Mesenchymal stem cell (in vitro differentiated cells and primary cell): ENCODE data around the gene VWCE.

ENCODE experiments used
- DNase-seq: peaks from one replicate; pipeline ENCODE4 v3.0.0-alpha.2; 2013
- H2AFZ ChIP-seq: one replicate; pipeline ENCODE4 v1.6.1; 2013; ENCODE audit warnings: low read depth, mild to moderate bottlenecking, control low read depth, inconsistent platforms, low read length, moderate library complexity
- H2AK5ac ChIP-seq: 2 replicates; pipeline ENCODE4 v1.6.1; 2013; ENCODE audit warnings: low read length, moderate library complexity, mild to moderate bottlenecking, inconsistent platforms; ENCODE audit not compliant: severe bottlenecking
- H2BK120ac ChIP-seq: one replicate; pipeline ENCODE4 v1.6.1; 2013; ENCODE audit warnings: low read depth, mild to moderate bottlenecking, inconsistent platforms, low read length, moderate library complexity
- H2BK12ac ChIP-seq, 2 experiments: one replicate each; pipeline ENCODE4 v1.6.1; 2013; ENCODE audit warnings: inconsistent platforms in 2 of 2, low read length in 2 of 2, mild to moderate bottlenecking in 2 of 2, moderate library complexity in 2 of 2, control low read depth in 1 of 2
- H2BK15ac ChIP-seq: one replicate; pipeline ENCODE4 v1.6.1; 2013; ENCODE audit warnings: mild to moderate bottlenecking, low read depth, inconsistent platforms; ENCODE audit not compliant: poor library complexity, severe bottlenecking
- H2BK5ac ChIP-seq: 2 replicates; pipeline ENCODE4 v1.6.1; 2013; ENCODE audit warnings: low read depth, mild to moderate bottlenecking, low read length, control low read depth, inconsistent platforms; ENCODE audit not compliant: poor library complexity, severe bottlenecking
- H3K14ac ChIP-seq, 2 experiments: one replicate each; pipeline ENCODE4 v1.6.1; 2013; ENCODE audit warnings: inconsistent platforms in 2 of 2, low read length in 2 of 2, control low read depth in 1 of 2, mild to moderate bottlenecking in 1 of 2, moderate library complexity in 1 of 2
- H3K18ac ChIP-seq, 2 experiments: one replicate each; pipeline ENCODE4 v1.6.1; 2013; ENCODE audit warnings: inconsistent platforms in 2 of 2, low read length in 2 of 2, control low read depth in 1 of 2, low read depth in 1 of 2, mild to moderate bottlenecking in 1 of 2
- H3K23ac ChIP-seq, 2 experiments: one replicate each; pipeline ENCODE4 v1.6.1; 2013; ENCODE audit warnings: inconsistent platforms in 2 of 2, low read length in 2 of 2, mild to moderate bottlenecking in 2 of 2, moderate library complexity in 2 of 2, control low read depth in 1 of 2
- H3K27ac ChIP-seq: 2 replicates; pipeline ENCODE4 v1.5.1; 2013; ENCODE audit warnings: mild to moderate bottlenecking, moderate library complexity, low read length, control low read depth, inconsistent platforms; ENCODE audit not compliant: poor library complexity, severe bottlenecking
- H3K27me3 ChIP-seq, 2 experiments: 2 replicates each; pipeline versions ENCODE4 v1.6.1 to v1.7.0; 2013; ENCODE audit warnings: low read length in 2 of 2, mild to moderate bottlenecking in 2 of 2, moderate library complexity in 2 of 2, control low read depth in 1 of 2, inconsistent platforms in 1 of 2; ENCODE audit not compliant: control insufficient read depth in 1 of 2, insufficient read depth in 1 of 2
- H3K36me3 ChIP-seq, 2 experiments: 2 replicates each; pipeline versions ENCODE4 v1.6.1 to v1.7.0; 2013; ENCODE audit warnings: low read length in 2 of 2, control low read depth in 1 of 2, inconsistent platforms in 1 of 2, low read depth in 1 of 2, mild to moderate bottlenecking in 1 of 2; ENCODE audit not compliant: insufficient read depth in 2 of 2, control insufficient read depth in 1 of 2
- H3K4ac ChIP-seq, 2 experiments: one replicate each; pipeline ENCODE4 v1.6.1; 2013; ENCODE audit warnings: inconsistent platforms in 2 of 2, low read length in 2 of 2, mild to moderate bottlenecking in 2 of 2, moderate library complexity in 2 of 2, control low read depth in 1 of 2, low read depth in 1 of 2
- H3K4me1 ChIP-seq: 2 replicates; pipeline ENCODE4 v1.6.1; 2013; ENCODE audit warnings: low read depth, low read length, control low read depth; ENCODE audit not compliant: control insufficient read depth, insufficient read depth
- H3K4me2 ChIP-seq: 2 replicates; pipeline ENCODE4 v1.6.1; 2013; ENCODE audit warnings: low read length, mild to moderate bottlenecking, inconsistent platforms; ENCODE audit not compliant: poor library complexity, severe bottlenecking
- H3K4me3 ChIP-seq, 2 experiments: 2 replicates each; pipeline versions ENCODE4 v1.5.1 to v1.7.0; 2013; ENCODE audit warnings: low read length in 2 of 2, mild to moderate bottlenecking in 2 of 2, control low read depth in 1 of 2, low read depth in 1 of 2; ENCODE audit not compliant: insufficient read depth in 1 of 2
- H3K79me1 ChIP-seq: replicated peaks from 2 replicates; pipeline ENCODE4 v1.6.1; 2013; ENCODE audit warnings: mild to moderate bottlenecking, control low read depth, low read length, inconsistent platforms; ENCODE audit not compliant: poor library complexity, severe bottlenecking
- H3K9ac ChIP-seq: 2 replicates; pipeline ENCODE4 v1.7.0; 2013; ENCODE audit warnings: mild to moderate bottlenecking, low read length, moderate library complexity
- H3K9me3 ChIP-seq: 2 replicates; pipeline ENCODE4 v1.7.0; 2013; ENCODE audit warnings: mild to moderate bottlenecking, low read length; ENCODE audit not compliant: control insufficient read depth
- H4K8ac ChIP-seq: one replicate; pipeline ENCODE4 v1.6.1; 2013; ENCODE audit warnings: inconsistent platforms, mild to moderate bottlenecking, low read length, moderate library complexity
- H4K91ac ChIP-seq: one replicate; pipeline ENCODE4 v1.6.1; 2013; ENCODE audit warnings: mild to moderate bottlenecking, low read length, inconsistent platforms
- WGBS: methylation state at CpG from one replicate; pipeline ENCODE4 v1.1.7; 2013; ENCODE audit warnings: mixed read lengths; 5-methylcytosine and 5-hydroxymethylcytosine counted together

Gene VWCE

GRCh38 chr11:61332281-61332796 is 37.2 kb upstream of the VWCE start:
- Histone ChIP-seq H3K27ac (peak overlapping the region; percentile 43), H3K23ac (no peak overlapping the region), H3K18ac (peak overlapping the region; percentile 67 to 79), H3K36me3 (peaks cover 7 to 27% of the 10 kb centered on the region in 2 experiments), H2AFZ (peak overlapping the region; percentile 6), H3K27me3 (no peaks in the 10 kb centered on the region), H3K4ac (peak overlapping the region; percentile 82 to 84), H3K9ac (peak overlapping the region; percentile 97), H3K9me3 (no peaks in the 10 kb centered on the region), H2AK5ac (peak overlapping the region; percentile 65), H3K4me1 (peaks cover 18% of the 10 kb centered on the region), H3K79me1 (peaks cover 2% of the 10 kb centered on the region), H2BK120ac (peak overlapping the region; percentile 93), H3K4me2 (peak overlapping the region; percentile 49), H3K4me3 (peak overlapping the region; percentile 81 to 95), H4K8ac (peak overlapping the region; percentile 89), H2BK12ac (no peak overlapping the region), H2BK15ac (peak overlapping the region; percentile 64), H2BK5ac (peak overlapping the region; percentile 9), H4K91ac (peak overlapping the region; percentile 95), H3K14ac (peak overlapping the region in 1 of 2 experiments; percentile 89)
- peak; percentile 71 for DNase-seq
- 2% methylated on average over 24 of the region's 24 CpGs for WGBS

GRCh38 chr11:61331651-61332050 is 36.5 kb upstream of the VWCE start:
- Histone ChIP-seq H3K9me3 (no peaks in the 10 kb centered on the region), H2BK15ac (no peak overlapping the region)

DNA sequence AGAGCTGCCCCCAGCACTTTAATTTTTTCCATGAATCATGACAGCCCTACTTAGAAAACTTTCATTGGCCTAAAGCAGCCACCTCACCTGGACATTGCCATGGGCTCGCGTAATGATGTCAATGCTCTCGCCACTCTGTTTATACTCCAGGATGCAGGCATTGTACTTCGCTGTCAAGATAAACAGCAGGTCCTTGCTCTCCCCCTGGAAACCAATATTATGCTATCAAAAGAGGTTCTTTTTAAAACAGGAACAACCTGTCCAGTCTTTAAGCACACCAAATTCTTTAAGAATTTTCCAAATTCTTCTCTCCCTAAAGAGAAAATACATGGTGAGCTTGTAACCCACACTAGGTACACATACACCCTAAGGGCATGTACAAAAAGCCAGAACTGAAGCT is 34.8 kb upstream of the VWCE start:
- peaks cover 15% of the 10 kb centered on the region for H3K4me1 ChIP-seq
- no peak overlapping the region for H4K8ac ChIP-seq
- H3K4me2 ChIP-seq, result no peak overlapping the region
- H3K23ac ChIP-seq, result no peak overlapping the region
- H2BK12ac ChIP-seq, result no peak overlapping the region
- no peak overlapping the region for H2BK5ac ChIP-seq
- H3K27ac ChIP-seq, result no peak overlapping the region
- H3K27me3 ChIP-seq, result no peaks in the 10 kb centered on the region
- H3K79me1 ChIP-seq, result peaks cover 2% of the 10 kb centered on the region
- no peak overlapping the region for H2BK120ac ChIP-seq
- DNase-seq, result no peak
- no peaks in the 10 kb centered on the region for H3K9me3 ChIP-seq
- 95% methylated on average over 4 of the region's 4 CpGs for WGBS
- no peak overlapping the region for H2AK5ac ChIP-seq
- H3K9ac ChIP-seq, result peak overlapping the region; percentile 21
- H4K91ac ChIP-seq, result no peak overlapping the region
- no peak overlapping the region for H3K18ac ChIP-seq
- peaks cover 17 to 52% of the 10 kb centered on the region in 2 experiments for H3K36me3 ChIP-seq
- H2AFZ ChIP-seq, result no peak overlapping the region
- no peak overlapping the region for H3K4me3 ChIP-seq
- no peak overlapping the region for H2BK15ac ChIP-seq
- no peak overlapping the region for H3K14ac ChIP-seq
- no peak overlapping the region for H3K4ac ChIP-seq

More at GRCh38 chr11:61331651-61332050, 36.5 kb upstream of the VWCE start:
- Histone ChIP-seq H2BK120ac (no peak overlapping the region), H3K4me1 (peaks cover 15% of the 10 kb centered on the region), H2BK12ac (no peak overlapping the region), H4K8ac (no peak overlapping the region), H3K27me3 (no peaks in the 10 kb centered on the region), H4K91ac (no peak overlapping the region), H3K9ac (peak overlapping the region; percentile 97), H3K4me3 (peak overlapping the region in 1 of 2 experiments; percentile 95), H3K27ac (no peak overlapping the region), H3K18ac (no peak overlapping the region), H2AK5ac (no peak overlapping the region), H3K4me2 (peak overlapping the region; percentile 49), H3K36me3 (peaks cover 10 to 34% of the 10 kb centered on the region in 2 experiments), H3K4ac (no peak overlapping the region), H3K23ac (no peak overlapping the region), H3K79me1 (peaks cover 4% of the 10 kb centered on the region), H2BK5ac (no peak overlapping the region), H3K14ac (no peak overlapping the region), H2AFZ (no peak overlapping the region)
- WGBS, result 85% methylated on average over 6 of the region's 6 CpGs
- DNase-seq, result no peak

GRCh38 chr11:61328351-61328750 is 33.2 kb upstream of the VWCE start:
- Histone ChIP-seq H3K36me3 (peaks cover 24 to 66% of the 10 kb centered on the region in 2 experiments), H3K4me3 (no peak overlapping the region), H4K8ac (no peak overlapping the region), H2AFZ (no peak overlapping the region), H3K27ac (no peak overlapping the region), H3K27me3 (no peaks in the 10 kb centered on the region), H2BK15ac (no peak overlapping the region), H3K4ac (no peak overlapping the region), H2BK12ac (no peak overlapping the region), H3K4me1 (peaks cover 6% of the 10 kb centered on the region), H3K23ac (no peak overlapping the region), H2BK120ac (no peak overlapping the region), H3K4me2 (no peak overlapping the region), H3K14ac (no peak overlapping the region), H3K9me3 (no peaks in the 10 kb centered on the region), H2BK5ac (no peak overlapping the region), H3K9ac (peak overlapping the region; percentile 47), H3K18ac (no peak overlapping the region), H3K79me1 (peaks cover 10% of the 10 kb centered on the region), H2AK5ac (no peak overlapping the region), H4K91ac (no peak overlapping the region)
- DNase-seq, result no peak
- WGBS, result 95% methylated on average over 9 of the region's 9 CpGs
